GM12878 (cell line): Measurements from ENCODE around the gene SPOCK1. TPM values are rescaled to one million over a fixed set of nuclear protein-coding genes. Genes with fewer than 3 reads are reported as not detected.

Source experiments
- ATAC-seq: fragments of 200-7000 bp; cut with Tn5 transposase; 3 replicates; pipeline ENCODE4 v1.9.1; 2020; ENCODE audit warnings: mild to moderate bottlenecking, moderate library complexity
- BruUV-seq: library from RNA; stranded (reverse); fragments of 400-500 nt; replicated peaks from 2 replicates; lab custom pipeline; 2021; lab: Mats Ljungman, UMichigan
- CTCF ChIA-PET: fragments of 300-600 bp; sonication (Branson Sonifier 250); formaldehyde crosslinking; extraction: SDS; loops from one replicate; lab custom pipeline; 2021; ENCODE audit warnings: inconsistent platforms; lab: Yijun Ruan, JAX
- POLR2A ChIA-PET: fragments of 350-600 bp; formaldehyde crosslinking; extraction: SDS; loops from one replicate; lab custom pipeline; 2021; ENCODE audit warnings: inconsistent platforms; lab: Charles Lee
- RAD21 ChIA-PET: fragments of 300-600 bp; sonication (Branson Sonifier 250); formaldehyde crosslinking; loops from one replicate; lab custom pipeline; 2023; ENCODE audit warnings: antibody characterized with exemption; ENCODE audit not compliant: unreplicated experiment; lab: Charles Lee
- SMC1A ChIA-PET: fragments of 300-600 bp; sonication (Branson Sonifier 250); formaldehyde crosslinking; loops from one replicate; lab custom pipeline; 2023; ENCODE audit not compliant: unreplicated experiment, uncharacterized antibody; lab: Charles Lee
- DNase-seq: peaks from one replicate; pipeline ENCODE4 v3.0.0-alpha.2; 2011; ENCODE audit warnings: low read depth, low spot score
- FAIRE-seq: peaks from 3 replicates; lab custom pipeline; 2011; peaks lifted over from hg19 to GRCh38; lab: Jason Lieb, UNC
- H2AFZ ChIP-seq: 2 replicates; pipeline ENCODE4 v1.6.0; 2011; ENCODE audit warnings: low read depth, low read length, control low read depth; ENCODE audit not compliant: control insufficient read depth
- H3K27ac ChIP-seq: 2 replicates; pipeline ENCODE4 v1.5.1; 2011; ENCODE audit warnings: control low read depth; ENCODE audit not compliant: control insufficient read depth, insufficient read depth
- H3K27me3 ChIP-seq, 2 experiments: replicated peaks in 1 of 2; 2 replicates each; pipeline versions ENCODE4 v1.6.0 to v1.6.1; 2011; ENCODE audit warnings: low read length in 1 of 2; ENCODE audit not compliant: control insufficient read depth in 2 of 2, insufficient read depth in 2 of 2
- H3K36me3 ChIP-seq, 2 experiments: 2 replicates each; pipeline ENCODE4 v1.5.1; 2011; ENCODE audit warnings: low read length in 1 of 2; ENCODE audit not compliant: control insufficient read depth in 2 of 2, insufficient read depth in 2 of 2
- H3K4me1 ChIP-seq: 2 replicates; pipeline ENCODE4 v1.6.1; 2011; ENCODE audit warnings: mild to moderate bottlenecking, low read length, moderate library complexity, mixed read lengths; ENCODE audit not compliant: control insufficient read depth, insufficient read depth
- H3K4me2 ChIP-seq: 2 replicates; pipeline ENCODE4 v1.6.0; 2011; ENCODE audit warnings: control low read depth; ENCODE audit not compliant: control insufficient read depth, insufficient read depth
- H3K4me3 ChIP-seq: fragments of 200-600 bp; sonication (generic); 2 replicates; pipeline ENCODE4 v1.5.1; 2016
- H3K79me2 ChIP-seq: 2 replicates; pipeline ENCODE4 v1.6.0; 2011; ENCODE audit warnings: low read length; ENCODE audit not compliant: control insufficient read depth, insufficient read depth
- H3K9ac ChIP-seq: 2 replicates; pipeline ENCODE4 v1.8.0; 2011; ENCODE audit warnings: low read length, control low read depth, mixed read lengths; ENCODE audit not compliant: control insufficient read depth, insufficient read depth
- H3K9me3 ChIP-seq: replicated peaks from 3 replicates; pipeline ENCODE4 v1.5.1; 2011; ENCODE audit warnings: mild to moderate bottlenecking, low read length; ENCODE audit not compliant: control insufficient read depth, insufficient read depth
- H4K20me1 ChIP-seq: 2 replicates; pipeline ENCODE4 v1.6.0; 2011; ENCODE audit not compliant: control insufficient read depth, insufficient read depth
- CREB1 ChIP-seq: IDR thresholded peaks from 2 replicates; pipeline ENCODE4 v1.6.1; 2012; ENCODE audit warnings: low read depth, mild to moderate bottlenecking, inconsistent platforms
- FOXK2 ChIP-seq: fragments of 450-650 bp; IDR thresholded peaks from 2 replicates; pipeline ENCODE4 v1.6.1; 2017; ENCODE audit warnings: mild to moderate bottlenecking, moderate library complexity
- GABPA ChIP-seq: IDR thresholded peaks from 2 replicates; pipeline ENCODE4 v1.6.1; 2014; ENCODE audit warnings: antibody characterized with exemption, low read depth, mild to moderate bottlenecking, inconsistent platforms
- IRF4 ChIP-seq: IDR thresholded peaks from 2 replicates; pipeline ENCODE4 v1.6.1; 2011; ENCODE audit warnings: low read depth, low read length
- MEF2A ChIP-seq: IDR thresholded peaks from 2 replicates; pipeline ENCODE4 v1.6.1; 2011; ENCODE audit warnings: low read depth, mild to moderate bottlenecking, low read length, moderate library complexity; ENCODE audit not compliant: insufficient read depth
- MLLT1 ChIP-seq: fragments of 450-650 bp; IDR thresholded peaks from 2 replicates; pipeline ENCODE4 v1.6.1; 2016; ENCODE audit warnings: mild to moderate bottlenecking
- PAX8 ChIP-seq: fragments of 450-650 bp; IDR thresholded peaks from 2 replicates; pipeline ENCODE4 v1.6.1; 2017; ENCODE audit warnings: mild to moderate bottlenecking, moderate library complexity
- SREBF2 ChIP-seq: IDR thresholded peaks from 2 replicates; pipeline ENCODE4 v1.6.1; 2012; ENCODE audit warnings: mild to moderate bottlenecking, low read length
- ZNF592 ChIP-seq: fragments of 450-650 bp; IDR thresholded peaks from 2 replicates; pipeline ENCODE4 v1.6.1; 2017; ENCODE audit warnings: mild to moderate bottlenecking, moderate library complexity
- WGBS: methylation state at CpG from one replicate; pipeline ENCODE4 v1.1.6; 2016; ENCODE audit warnings: low lambda C conversion rate; ENCODE audit not compliant: insufficient replicate concordance, insufficient coverage; ENCODE audit errors: missing lambda C conversion rate; 5-methylcytosine and 5-hydroxymethylcytosine counted together
- in situ Hi-C: fragments of 300-500 bp; cut with MboI; formaldehyde crosslinking; loops from 9 replicates; pipeline ENCODE4 v1.14.3; 2018; ENCODE audit warnings: mixed read lengths
- intact Hi-C: fragments of 100-400 bp; cut with micrococcal nuclease; formaldehyde crosslinking; loops from one replicate; pipeline ENCODE4 v1.14.2; 2022; ENCODE audit not compliant: unreplicated experiment
- polyA plus RNA-seq, 11 experiments: library from polyadenylated mRNA; depleted of rRNA in 4 of 11; unstranded in 6 of 11; stranded (reverse) in 5 of 11; fragments of >200 nt; fragmentation: Nextera tagmentation in 4 of 11; fragmentation: Illumina TruSeq in 1 of 11; extraction: Ambion mirVana in 4 of 11; extraction: Trizol in 1 of 11; gene quantifications; 1 replicate in 1 of 11; 2 replicates in 10 of 11; pipeline versions ENCODE4 v1.2.1 to v1.2.3, GENCODE V29; 2011 to 2016; ENCODE audit warnings: inconsistent platforms in 2 of 11, missing spikeins in 2 of 11, low read depth in 1 of 11
- total RNA-seq, 4 experiments: library from RNA; depleted of rRNA in 3 of 4; stranded (reverse); fragments of >200 nt in 3 of 4; fragmentation: Illumina TruSeq in 1 of 4; extraction: Trizol in 1 of 4; gene quantifications; 2 replicates each; pipeline versions ENCODE4 v1.2.1 to v1.2.3, GENCODE V29; 2013 to 2021
- TF ChIP-seq, protein P1 (sequence below): fragments of 450-650 bp; IDR thresholded peaks from 2 replicates; pipeline ENCODE4 v1.6.1; 2017; ENCODE audit warnings: antibody characterized with exemption, mild to moderate bottlenecking, moderate library complexity

SPOCK1 gene
- total and polyA plus RNA-seq, 10 of the 15 experiments (the other 5 are each of a cell fraction or from before 2014, with no cell fraction given), result 0.06 to 0.68 (median 0.25) TPM; not detected in 3

- WGBS, result 17% methylated on average over 5 of the region's 5 CpGs
- POLR2A ChIA-PET, result no interaction called here
- no peak overlapping the region for H3K9ac ChIP-seq
- no peaks in the 10 kb centered on the region for H3K4me1 ChIP-seq
- no peaks in the 10 kb centered on the region for H3K36me3 ChIP-seq
- no peak for TF ChIP-seq SREBF2
- TF ChIP-seq MLLT1, result no peak
- TF ChIP-seq, protein P1, sequence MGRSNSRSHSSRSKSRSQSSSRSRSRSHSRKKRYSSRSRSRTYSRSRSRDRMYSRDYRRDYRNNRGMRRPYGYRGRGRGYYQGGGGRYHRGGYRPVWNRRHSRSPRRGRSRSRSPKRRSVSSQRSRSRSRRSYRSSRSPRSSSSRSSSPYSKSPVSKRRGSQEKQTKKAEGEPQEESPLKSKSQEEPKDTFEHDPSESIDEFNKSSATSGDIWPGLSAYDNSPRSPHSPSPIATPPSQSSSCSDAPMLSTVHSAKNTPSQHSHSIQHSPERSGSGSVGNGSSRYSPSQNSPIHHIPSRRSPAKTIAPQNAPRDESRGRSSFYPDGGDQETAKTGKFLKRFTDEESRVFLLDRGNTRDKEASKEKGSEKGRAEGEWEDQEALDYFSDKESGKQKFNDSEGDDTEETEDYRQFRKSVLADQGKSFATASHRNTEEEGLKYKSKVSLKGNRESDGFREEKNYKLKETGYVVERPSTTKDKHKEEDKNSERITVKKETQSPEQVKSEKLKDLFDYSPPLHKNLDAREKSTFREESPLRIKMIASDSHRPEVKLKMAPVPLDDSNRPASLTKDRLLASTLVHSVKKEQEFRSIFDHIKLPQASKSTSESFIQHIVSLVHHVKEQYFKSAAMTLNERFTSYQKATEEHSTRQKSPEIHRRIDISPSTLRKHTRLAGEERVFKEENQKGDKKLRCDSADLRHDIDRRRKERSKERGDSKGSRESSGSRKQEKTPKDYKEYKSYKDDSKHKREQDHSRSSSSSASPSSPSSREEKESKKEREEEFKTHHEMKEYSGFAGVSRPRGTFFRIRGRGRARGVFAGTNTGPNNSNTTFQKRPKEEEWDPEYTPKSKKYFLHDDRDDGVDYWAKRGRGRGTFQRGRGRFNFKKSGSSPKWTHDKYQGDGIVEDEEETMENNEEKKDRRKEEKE, result no peak
- TF ChIP-seq MEF2A, result no peak
- TF ChIP-seq PAX8, result no peak
- no peak for TF ChIP-seq FOXK2
- no peak for TF ChIP-seq IRF4
- TF ChIP-seq CREB1, result no peak
- TF ChIP-seq ZNF592, result no peak
- no peak for TF ChIP-seq GABPA
- intact Hi-C loops, result no loop called here
- no peak overlapping the region for H3K4me3 ChIP-seq
- no peak for ATAC-seq
- H3K79me2 ChIP-seq, result no peaks in the 10 kb centered on the region
- no peak for FAIRE-seq
- no peak overlapping the region for H2AFZ ChIP-seq
- RAD21 ChIA-PET, result no interaction called here
- peaks cover 0 to 3% of the 10 kb centered on the region in 2 experiments; a peak in 1 of 4 replicates for H3K27me3 ChIP-seq
- H3K9me3 ChIP-seq, result no peaks in the 10 kb centered on the region
- H3K4me2 ChIP-seq, result no peak overlapping the region
- CTCF ChIA-PET, result no interaction called here
- BruUV-seq, result no TSS peak
- no peak overlapping the region for H3K27ac ChIP-seq
- SMC1A ChIA-PET, result no interaction called here
- no peak for DNase-seq
- H4K20me1 ChIP-seq, result no peaks in the 10 kb centered on the region
- in situ Hi-C loops, result no loop called here
Observed at GRCh38 chr5:137186759-137187461, 312.2 kb downstream of the SPOCK1 start.
